Suprapubic skin (tissue), 4 donors: ENCODE data around the gene TTC27.

Experiments used
- CTCF ChIP-seq, 2 donors: fragments of 200-600 bp in 1 of 2; fragments of 450-650 bp in 1 of 2; sonication (generic) in 1 of 2; IDR thresholded peaks; one replicate each; pipeline ENCODE4 v1.5.1; 2016 to 2019; ENCODE audit warnings: antibody characterized with exemption in 2 of 2, mild to moderate bottlenecking in 1 of 2, moderate library complexity in 1 of 2
- POLR2A ChIP-seq, 2 donors: fragments of 450-650 bp; IDR thresholded peaks; one replicate each; pipeline ENCODE4 v1.6.1; 2017; ENCODE audit warnings: antibody characterized with exemption in 2 of 2, mild to moderate bottlenecking in 2 of 2, moderate library complexity in 2 of 2
- POLR2AphosphoS5 ChIP-seq, 3 donors: sonication (generic); formaldehyde crosslinking; IDR thresholded peaks; one replicate each; pipeline ENCODE4 v1.6.1; 2017; ENCODE audit warnings: antibody characterized with exemption in 3 of 3

DNA sequence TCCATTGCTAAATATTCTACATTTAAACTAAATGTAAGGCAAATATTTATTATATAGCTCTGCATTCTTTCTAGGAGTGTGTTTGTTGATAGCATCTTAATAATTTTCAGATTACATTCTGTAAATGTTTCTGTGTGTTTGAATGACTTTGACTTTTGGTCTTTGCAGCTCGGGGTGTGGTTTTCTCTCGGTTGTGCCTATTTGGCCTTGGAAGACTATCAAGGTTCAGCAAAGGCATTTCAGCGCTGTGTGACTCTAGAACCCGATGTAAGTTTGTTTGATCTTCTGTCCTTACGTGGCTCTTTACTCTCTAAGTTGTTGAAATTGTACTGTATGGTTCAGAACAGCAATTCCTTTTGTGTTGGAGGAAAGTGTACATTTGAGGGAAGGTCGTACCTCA is 149.9 kb downstream of the TTC27 start:
- TF ChIP-seq POLR2A (IDR thresholded peaks at IDR 0.05) (no peak), CTCF (IDR thresholded peaks at IDR 0.05) (no peak), POLR2AphosphoS5 (IDR thresholded peaks at IDR 0.05) (no peak)
